ENCODE measurements around the gene DIP2C. TPM values are rescaled to one million over a fixed set of nuclear protein-coding genes. Genes with fewer than 3 reads are reported as not detected.
"Not testable (repeated sequence)": the region's sequence is repeated elsewhere in the genome, so short reads cannot be mapped to it uniquely, and the experiment has no call there.

Gene DIP2C
- total RNA-seq, 4 donors from 2014 or later: 2.4 to 14.9 (median 6.1) TPM

GRCh38 chr10:267705-268104 is 421.8 kb downstream of the DIP2C start:
- intact Hi-C loops (cut with DNase I): no loop called here
- TF ChIP-seq CTCF (IDR thresholded peaks at IDR 0.05): no peak
- TF ChIP-seq POLR2A (IDR thresholded peaks at IDR 0.05): no peak
- Histone ChIP-seq H3K27ac (no peak overlapping the region), H3K36me3 (no peaks in the 10 kb centered on the region), H3K4me3 (no peak overlapping the region), H3K27me3 (no peaks in the 10 kb centered on the region), H3K9me3 (no peaks in the 10 kb centered on the region), H3K4me1 (peaks cover 0 to 7% (median 0%) of the 10 kb centered on the region in 3 donors)
- 91 to 92% methylated on average over 11 of the region's 11 CpGs for WGBS, 2 donors
- no peak for DNase-seq

GRCh38 chr10:266974-267425 is 422.5 kb downstream of the DIP2C start:
- 21 to 28% methylated on average over 8 of the region's 8 CpGs for WGBS, 2 donors
- no peak for DNase-seq

GRCh38 chr10:265816-266588 is 423.5 kb downstream of the DIP2C start:
- H3K4me3 ChIP-seq; H3K36me3 ChIP-seq; H3K4me1 ChIP-seq; H3K27me3 ChIP-seq; H3K27ac ChIP-seq; intact Hi-C loops (cut with DNase I); DNase-seq; H3K9me3 ChIP-seq: not testable (repeated sequence)
- 69 to 91% methylated on average over 2 to 5 of the region's 5 CpGs for WGBS, 2 donors

More at GRCh38 chr10:266974-267425, 422.5 kb downstream of the DIP2C start:
- Histone ChIP-seq H3K27ac (no peak overlapping the region), H3K4me1 (peaks cover 0 to 7% (median 0%) of the 10 kb centered on the region in 3 donors), H3K36me3 (no peaks in the 10 kb centered on the region), H3K27me3 (no peaks in the 10 kb centered on the region), H3K4me3 (no peak overlapping the region), H3K9me3 (no peaks in the 10 kb centered on the region)
- intact Hi-C loops (cut with DNase I): no loop called here
- TF ChIP-seq POLR2A (IDR thresholded peaks at IDR 0.05) (no peak), CTCF (IDR thresholded peaks at IDR 0.05) (no peak)

GRCh38 chr10:265074-265440 is 424.4 kb downstream of the DIP2C start:
- 71 to 87% methylated on average over 4 to 5 of the region's 6 CpGs for whole genome bisulfite sequencing, 2 donors
- H3K27me3 ChIP-seq; H3K27ac ChIP-seq; H3K36me3 ChIP-seq; H3K9me3 ChIP-seq; intact Hi-C loops (cut with DNase I); DNase-seq; H3K4me3 ChIP-seq; H3K4me1 ChIP-seq: not testable (repeated sequence)

- H3K9me3 ChIP-seq; DNase-seq; H3K27me3 ChIP-seq; H3K4me1 ChIP-seq; intact Hi-C loops (cut with DNase I); H3K4me3 ChIP-seq; H3K36me3 ChIP-seq; H3K27ac ChIP-seq: not testable (repeated sequence)
- WGBS, 2 donors: 68% methylated on average over 6 to 11 of the region's 11 CpGs
These were observed 425.1 kb downstream of the DIP2C start for GRCh38 chr10:264160-265073.

GRCh38 chr10:260819-261429 is 428.5 kb downstream of the DIP2C start:
- no peak for DNase-seq
- Histone ChIP-seq H3K27me3 (no peaks in the 10 kb centered on the region), H3K9me3 (no peaks in the 10 kb centered on the region), H3K27ac (no peak overlapping the region), H3K4me1 (no peaks in the 10 kb centered on the region), H3K36me3 (peaks cover 0 to 7% (median 0%) of the 10 kb centered on the region in 3 donors), H3K4me3 (no peak overlapping the region)
- no peak for TF ChIP-seq POLR2A (IDR thresholded peaks at IDR 0.05)
- no peak for TF ChIP-seq CTCF (IDR thresholded peaks at IDR 0.05)
- WGBS, 2 donors: 73 to 82% methylated on average over 12 to 15 of the region's 15 CpGs
- intact Hi-C loops (cut with DNase I): no loop called here
